NCI-H1417 treated with DMSO at 0.1 percent for 48 hours (cell line): ENCODE results near the gene TGFB2.

Source experiments
- DNase-seq: peaks from one replicate; lab custom pipeline; 2025; lab: John Stamatoyannopoulos, UW

TGFB2 gene

GRCh38 chr1:218426343-218426657, 81.2 kb downstream of the TGFB2 start:
- DNase-seq = no peak

DNA sequence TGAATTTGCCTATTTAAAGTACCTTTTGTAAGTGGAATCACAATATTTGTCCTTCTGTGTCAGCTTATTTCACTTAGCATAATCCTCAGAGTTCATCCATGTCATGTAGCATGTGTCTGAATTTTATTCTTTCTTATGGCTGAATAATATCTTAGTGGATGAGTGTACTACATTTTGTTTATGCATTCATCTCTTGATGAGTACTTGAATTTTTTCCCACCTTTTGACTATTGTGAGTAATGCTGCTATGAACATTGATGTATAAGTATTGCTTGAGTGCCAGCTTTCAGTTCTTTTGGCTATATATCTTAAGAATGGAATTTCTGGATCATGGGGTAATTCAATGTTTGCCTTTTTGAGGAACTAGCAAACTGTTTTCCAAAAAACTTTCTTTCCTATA, 84.2 kb downstream of the TGFB2 start:
- DNase-seq = no peak

- no peak for DNase-seq
These were observed 85.2 kb downstream of the TGFB2 start for GRCh38 chr1:218430346-218430745.

- DNase-seq = no peak
These were observed 85.7 kb downstream of the TGFB2 start for GRCh38 chr1:218430822-218431221.

DNA sequence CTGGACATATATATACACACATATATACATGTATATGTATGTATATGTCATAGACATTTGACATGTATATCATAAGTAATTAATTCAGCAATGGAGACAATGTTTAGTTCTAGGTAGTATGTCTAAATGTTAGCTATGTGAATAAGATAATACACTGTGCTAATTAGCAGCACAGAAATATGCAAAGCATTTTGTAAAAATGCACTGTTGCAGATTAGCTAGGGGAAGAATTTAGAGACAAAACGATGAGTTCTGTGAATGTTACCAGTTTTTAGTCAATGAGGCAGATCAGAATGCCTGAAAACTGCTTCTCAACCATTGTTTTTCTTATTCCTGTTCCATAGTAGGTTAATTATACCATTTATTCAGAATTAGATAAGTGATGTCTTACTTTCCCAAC, 86.3 kb downstream of the TGFB2 start:
- DNase-seq = no peak

- DNase-seq = no peak
These were observed 88.6 kb downstream of the TGFB2 start for GRCh38 chr1:218433744-218434143.

- no peak for DNase-seq
These were observed 90.4 kb downstream of the TGFB2 start for GRCh38 chr1:218435528-218435927.

GRCh38 chr1:218436346-218436745, 91.2 kb downstream of the TGFB2 start:
- no peak for DNase-seq

- no peak for DNase-seq
These were observed 91.9 kb downstream of the TGFB2 start for GRCh38 chr1:218436997-218437396.

GRCh38 chr1:218439541-218440295, 94.6 kb downstream of the TGFB2 start:
- no peak for DNase-seq

- no peak for DNase-seq
These were observed 98.1 kb downstream of the TGFB2 start for GRCh38 chr1:218443255-218443654.

- DNase-seq = no peak
These were observed 99.0 kb downstream of the TGFB2 start for GRCh38 chr1:218444173-218444572.

- DNase-seq = no peak
These were observed 99.5 kb downstream of the TGFB2 start for GRCh38 chr1:218444588-218444987.

DNA sequence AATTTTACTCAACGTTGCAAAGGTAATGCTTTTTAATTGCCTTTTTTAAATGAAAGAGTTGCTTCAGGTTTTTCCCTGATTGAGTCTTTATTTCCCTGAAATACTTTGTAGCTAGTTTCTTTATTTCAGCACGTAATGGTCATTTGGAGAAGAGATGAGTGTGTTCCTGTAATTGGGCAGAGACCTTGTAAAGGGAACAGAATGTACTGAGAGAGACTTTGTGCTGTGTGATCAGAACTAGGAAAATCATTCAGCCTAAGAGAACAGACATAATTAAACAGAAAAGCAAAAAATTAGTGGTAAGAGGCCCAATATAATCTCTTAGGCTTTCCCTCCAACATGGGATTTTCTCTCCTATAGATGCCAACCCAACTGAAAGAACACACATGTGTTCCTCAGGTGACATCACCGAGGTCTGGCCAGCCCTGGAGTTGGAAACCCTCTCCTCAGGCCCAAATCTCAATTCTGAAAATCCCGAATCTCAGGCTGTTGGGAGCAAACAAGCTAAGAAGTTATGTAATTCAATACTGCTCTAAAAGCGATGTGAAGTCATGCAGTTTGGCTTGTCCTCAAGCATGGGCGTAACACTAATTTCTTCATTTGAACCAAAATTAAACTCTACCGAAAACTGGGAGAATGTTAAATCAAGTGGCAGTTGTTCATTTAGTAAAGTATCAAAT, 102.0 kb downstream of the TGFB2 start:
- DNase-seq = no peak

GRCh38 chr1:218451415-218451814, 106.3 kb downstream of the TGFB2 start:
- DNase-seq = no peak

DNA sequence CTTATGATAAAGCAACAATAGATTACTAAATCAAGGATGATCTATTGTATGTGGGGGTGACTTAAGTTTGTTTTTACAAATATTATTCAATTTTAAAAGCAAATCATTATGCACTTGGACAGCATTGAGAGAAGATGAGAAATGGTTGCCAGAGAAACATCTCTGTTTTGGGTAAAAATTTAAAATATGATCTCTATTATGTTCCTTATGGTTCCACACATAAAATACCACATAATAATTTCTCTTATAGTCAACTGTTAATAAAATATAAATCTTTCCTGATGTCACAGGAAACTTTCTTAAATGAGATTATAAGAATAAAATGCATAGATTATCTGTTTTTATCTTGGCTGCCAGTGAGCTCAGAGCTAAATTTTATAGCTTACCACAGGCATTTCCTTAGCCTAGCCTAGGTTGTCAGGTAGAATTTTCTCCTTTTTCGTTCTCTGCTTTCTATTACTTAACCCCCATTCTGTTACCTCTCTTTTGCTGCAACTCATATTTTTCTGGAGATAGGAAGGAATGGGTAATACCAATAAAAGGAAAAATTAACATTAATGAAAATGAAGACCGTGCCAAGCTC, 109.7 kb downstream of the TGFB2 start:
- DNase-seq = no peak

GRCh38 chr1:218456444-218456843, 111.3 kb downstream of the TGFB2 start:
- no peak for DNase-seq

DNA sequence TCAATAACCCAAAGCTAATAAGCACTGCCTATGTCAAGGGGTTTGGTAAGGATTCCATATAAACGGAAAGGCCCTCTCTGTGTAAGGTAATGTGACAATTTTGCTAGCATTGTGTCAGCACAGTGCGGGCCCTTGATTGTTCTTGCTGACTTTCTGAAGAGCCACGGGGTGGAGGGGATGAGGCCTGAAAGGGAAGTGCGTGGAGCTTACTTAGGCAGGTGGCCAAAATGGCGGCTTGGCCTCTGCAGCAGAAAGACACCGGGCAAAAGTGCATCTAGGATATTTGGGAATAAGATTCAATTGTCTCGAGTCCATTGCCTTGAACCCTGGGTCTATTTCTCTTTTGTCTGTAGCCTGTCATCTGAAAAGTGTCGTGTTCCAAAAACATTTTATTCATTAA, 114.3 kb downstream of the TGFB2 start:
- DNase-seq = no peak

GRCh38 chr1:218459878-218460711, 115.0 kb downstream of the TGFB2 start:
- DNase-seq = no peak

GRCh38 chr1:218461351-218461750, 116.2 kb downstream of the TGFB2 start:
- DNase-seq = no peak

GRCh38 chr1:218462116-218462515, 117.0 kb downstream of the TGFB2 start:
- DNase-seq = no peak

- no peak for DNase-seq
These were observed 117.5 kb downstream of the TGFB2 start for GRCh38 chr1:218462587-218462986.
